ENCODE measurements around the gene FAT3. TPM values are rescaled to one million over a fixed set of nuclear protein-coding genes. Genes with fewer than 3 reads are reported as not detected.

The FAT3 gene
- total and polyA plus RNA-seq, 10 of the 15 experiments (the other 5 are each of a cell fraction or from before 2014, with no cell fraction given) = under 0.01 to 0.04 (median 0.01) TPM; not detected in 7

DNA sequence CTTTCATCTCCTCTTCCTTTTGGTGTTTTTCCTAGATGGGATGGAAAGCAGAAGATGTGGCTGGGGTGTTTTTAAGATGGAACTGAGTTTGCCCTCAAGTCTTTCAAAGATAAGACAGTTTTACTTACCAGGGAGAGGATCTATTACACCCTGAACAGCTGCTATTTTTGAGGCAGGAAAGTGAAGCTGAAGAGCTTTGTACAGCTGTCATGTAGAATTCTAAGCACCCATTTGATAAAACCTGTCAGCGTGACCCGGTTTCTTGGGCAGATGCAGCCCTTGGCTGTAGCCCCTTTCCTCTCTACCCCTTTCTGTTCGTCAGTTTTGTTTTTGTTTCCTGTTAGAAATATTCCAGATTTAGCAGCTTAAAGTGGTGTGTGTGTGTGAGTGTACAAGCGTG is 35.2 kb downstream of the FAT3 start:
- TF ChIP-seq HDAC6 (IDR thresholded peaks at IDR 0.05; ENCODE audit: unreplicated experiment) (no peak), GABPA (IDR thresholded peaks at IDR 0.05; ENCODE audit: low read depth) (no peak), HDGF (IDR thresholded peaks at IDR 0.05) (no peak), RUNX3 (IDR thresholded peaks at IDR 0.05; ENCODE audit: low read length) (no peak)
- TF ChIP-seq, protein P1, sequence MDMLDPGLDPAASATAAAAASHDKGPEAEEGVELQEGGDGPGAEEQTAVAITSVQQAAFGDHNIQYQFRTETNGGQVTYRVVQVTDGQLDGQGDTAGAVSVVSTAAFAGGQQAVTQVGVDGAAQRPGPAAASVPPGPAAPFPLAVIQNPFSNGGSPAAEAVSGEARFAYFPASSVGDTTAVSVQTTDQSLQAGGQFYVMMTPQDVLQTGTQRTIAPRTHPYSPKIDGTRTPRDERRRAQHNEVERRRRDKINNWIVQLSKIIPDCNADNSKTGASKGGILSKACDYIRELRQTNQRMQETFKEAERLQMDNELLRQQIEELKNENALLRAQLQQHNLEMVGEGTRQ (IDR thresholded peaks at IDR 0.05; ENCODE audit: borderline replicate concordance, low read depth, low read length) = no peak
- H3K4me2 ChIP-seq (ENCODE audit: control insufficient read depth, insufficient read depth) = no peak overlapping the region
- H3K4me1 ChIP-seq (ENCODE audit: control insufficient read depth, insufficient read depth, low read length) = no peaks in the 10 kb centered on the region
- ChIA-PET POLR2A (no interaction called here), RAD21 (ENCODE audit: unreplicated experiment) (no interaction called here), SMC1A (ENCODE audit: uncharacterized antibody, unreplicated experiment) (no interaction called here), CTCF (no interaction called here)
- H4K20me1 ChIP-seq (ENCODE audit: control insufficient read depth, insufficient read depth) = no peaks in the 10 kb centered on the region
- no TSS peak for BruUV-seq (replicated peaks)
- intact Hi-C loops (cut with micrococcal nuclease; ENCODE audit: unreplicated experiment) = no loop called here
- no peak overlapping the region for H2AFZ ChIP-seq (ENCODE audit: control insufficient read depth, low read depth, low read length)
- ATAC-seq (no peak), DNase-seq (ENCODE audit: low read depth, low spot score) (no peak), FAIRE-seq (no peak)
- no peaks in the 10 kb centered on the region for H3K9me3 ChIP-seq (replicated peaks; ENCODE audit: control insufficient read depth, insufficient read depth, low read length)
- in situ Hi-C loops (cut with MboI) = no loop called here
- H3K36me3 ChIP-seq (ENCODE audit: control insufficient read depth in 2 of 2, insufficient read depth in 2 of 2, low read length in 1 of 2) = no peaks in the 10 kb centered on the region
- H3K79me2 ChIP-seq (ENCODE audit: control insufficient read depth, insufficient read depth, low read length) = no peaks in the 10 kb centered on the region
- H3K27me3 ChIP-seq (replicated peaks in 1 of 2; ENCODE audit: control insufficient read depth in 2 of 2, insufficient read depth in 2 of 2, low read length in 1 of 2) = no peaks in the 10 kb centered on the region
- no peak overlapping the region for H3K27ac ChIP-seq (ENCODE audit: control insufficient read depth, insufficient read depth)
- WGBS (ENCODE audit: insufficient coverage, insufficient replicate concordance, low lambda C conversion rate, missing lambda C conversion rate) = 16% methylated on average over 4 of the region's 4 CpGs
- no peak overlapping the region for H3K4me3 ChIP-seq
- no peak overlapping the region for H3K9ac ChIP-seq (ENCODE audit: control insufficient read depth, insufficient read depth, low read length)

DNA sequence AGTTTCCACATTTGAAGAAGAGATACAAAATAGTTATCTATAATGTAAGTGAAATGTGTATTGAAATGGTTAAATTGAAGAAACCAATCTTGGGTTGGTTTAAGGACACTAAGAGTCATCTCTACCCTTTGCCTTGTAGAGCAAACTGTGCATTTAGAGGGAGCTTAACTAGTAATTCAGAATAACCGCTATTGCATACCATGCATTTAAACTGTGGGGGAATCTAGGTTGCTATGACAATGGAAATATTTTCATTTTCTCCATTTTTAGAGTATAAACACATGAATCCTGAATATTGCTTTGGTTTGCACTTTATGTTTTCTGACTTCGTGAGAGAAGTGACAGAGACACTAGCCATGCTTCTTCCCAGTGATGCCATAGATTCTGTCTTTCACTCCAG is 39.7 kb downstream of the FAT3 start:
- Histone ChIP-seq H3K27ac (ENCODE audit: control insufficient read depth, insufficient read depth) (no peak overlapping the region), H3K9ac (ENCODE audit: control insufficient read depth, insufficient read depth, low read length) (no peak overlapping the region), H4K20me1 (ENCODE audit: control insufficient read depth, insufficient read depth) (no peaks in the 10 kb centered on the region), H3K4me3 (no peak overlapping the region), H3K9me3 (replicated peaks; ENCODE audit: control insufficient read depth, insufficient read depth, low read length) (no peaks in the 10 kb centered on the region), H3K79me2 (ENCODE audit: control insufficient read depth, insufficient read depth, low read length) (no peaks in the 10 kb centered on the region), H2AFZ (ENCODE audit: control insufficient read depth, low read depth, low read length) (no peak overlapping the region), H3K36me3 (ENCODE audit: control insufficient read depth in 2 of 2, insufficient read depth in 2 of 2, low read length in 1 of 2) (no peaks in the 10 kb centered on the region), H3K27me3 (replicated peaks in 1 of 2; ENCODE audit: control insufficient read depth in 2 of 2, insufficient read depth in 2 of 2, low read length in 1 of 2) (no peaks in the 10 kb centered on the region), H3K4me1 (ENCODE audit: control insufficient read depth, insufficient read depth, low read length) (no peaks in the 10 kb centered on the region), H3K4me2 (ENCODE audit: control insufficient read depth, insufficient read depth) (no peak overlapping the region)
- DNase-seq (ENCODE audit: low read depth, low spot score) (no peak), ATAC-seq (no peak), FAIRE-seq (no peak)
- ChIA-PET CTCF (no interaction called here), POLR2A (no interaction called here), RAD21 (ENCODE audit: unreplicated experiment) (no interaction called here), SMC1A (ENCODE audit: uncharacterized antibody, unreplicated experiment) (no interaction called here)
- 0% methylated on average over 2 of the region's 2 CpGs for WGBS (ENCODE audit: insufficient coverage, insufficient replicate concordance, low lambda C conversion rate, missing lambda C conversion rate)
- intact Hi-C loops (cut with micrococcal nuclease; ENCODE audit: unreplicated experiment) (no loop called here), in situ Hi-C loops (cut with MboI) (no loop called here)
- no TSS peak for BruUV-seq (replicated peaks)
- TF ChIP-seq, protein P2, sequence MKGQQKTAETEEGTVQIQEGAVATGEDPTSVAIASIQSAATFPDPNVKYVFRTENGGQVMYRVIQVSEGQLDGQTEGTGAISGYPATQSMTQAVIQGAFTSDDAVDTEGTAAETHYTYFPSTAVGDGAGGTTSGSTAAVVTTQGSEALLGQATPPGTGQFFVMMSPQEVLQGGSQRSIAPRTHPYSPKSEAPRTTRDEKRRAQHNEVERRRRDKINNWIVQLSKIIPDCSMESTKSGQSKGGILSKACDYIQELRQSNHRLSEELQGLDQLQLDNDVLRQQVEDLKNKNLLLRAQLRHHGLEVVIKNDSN (IDR thresholded peaks at IDR 0.05; ENCODE audit: borderline replicate concordance, extremely low read length, insufficient read depth, low read depth, low read length) = no peak
- TF ChIP-seq ZSCAN29 (IDR thresholded peaks at IDR 0.05) = no peak
- TF ChIP-seq CREB1 (IDR thresholded peaks at IDR 0.05; ENCODE audit: low read depth) = no peak
- TF ChIP-seq TBL1XR1 (IDR thresholded peaks at IDR 0.05; ENCODE audit: low read depth, low read length) = no peak
- TF ChIP-seq, protein P3, sequence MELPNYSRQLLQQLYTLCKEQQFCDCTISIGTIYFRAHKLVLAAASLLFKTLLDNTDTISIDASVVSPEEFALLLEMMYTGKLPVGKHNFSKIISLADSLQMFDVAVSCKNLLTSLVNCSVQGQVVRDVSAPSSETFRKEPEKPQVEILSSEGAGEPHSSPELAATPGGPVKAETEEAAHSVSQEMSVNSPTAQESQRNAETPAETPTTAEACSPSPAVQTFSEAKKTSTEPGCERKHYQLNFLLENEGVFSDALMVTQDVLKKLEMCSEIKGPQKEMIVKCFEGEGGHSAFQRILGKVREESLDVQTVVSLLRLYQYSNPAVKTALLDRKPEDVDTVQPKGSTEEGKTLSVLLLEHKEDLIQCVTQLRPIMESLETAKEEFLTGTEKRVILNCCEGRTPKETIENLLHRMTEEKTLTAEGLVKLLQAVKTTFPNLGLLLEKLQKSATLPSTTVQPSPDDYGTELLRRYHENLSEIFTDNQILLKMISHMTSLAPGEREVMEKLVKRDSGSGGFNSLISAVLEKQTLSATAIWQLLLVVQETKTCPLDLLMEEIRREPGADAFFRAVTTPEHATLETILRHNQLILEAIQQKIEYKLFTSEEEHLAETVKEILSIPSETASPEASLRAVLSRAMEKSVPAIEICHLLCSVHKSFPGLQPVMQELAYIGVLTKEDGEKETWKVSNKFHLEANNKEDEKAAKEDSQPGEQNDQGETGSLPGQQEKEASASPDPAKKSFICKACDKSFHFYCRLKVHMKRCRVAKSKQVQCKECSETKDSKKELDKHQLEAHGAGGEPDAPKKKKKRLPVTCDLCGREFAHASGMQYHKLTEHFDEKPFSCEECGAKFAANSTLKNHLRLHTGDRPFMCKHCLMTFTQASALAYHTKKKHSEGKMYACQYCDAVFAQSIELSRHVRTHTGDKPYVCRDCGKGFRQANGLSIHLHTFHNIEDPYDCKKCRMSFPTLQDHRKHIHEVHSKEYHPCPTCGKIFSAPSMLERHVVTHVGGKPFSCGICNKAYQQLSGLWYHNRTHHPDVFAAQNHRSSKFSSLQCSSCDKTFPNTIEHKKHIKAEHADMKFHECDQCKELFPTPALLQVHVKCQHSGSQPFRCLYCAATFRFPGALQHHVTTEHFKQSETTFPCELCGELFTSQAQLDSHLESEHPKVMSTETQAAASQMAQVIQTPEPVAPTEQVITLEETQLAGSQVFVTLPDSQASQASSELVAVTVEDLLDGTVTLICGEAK (IDR thresholded peaks at IDR 0.05; ENCODE audit: borderline replicate concordance) = no peak
- TF ChIP-seq ZNF274 (IDR thresholded peaks at IDR 0.05; ENCODE audit: insufficient read depth, insufficient read length) = no peak
- TF ChIP-seq TCF12 (IDR thresholded peaks at IDR 0.05; ENCODE audit: low read depth, low read length) = no peak
